Lung (tissue), 12 donors: ENCODE results near the gene MAB21L4. TPM values are rescaled to one million over a fixed set of nuclear protein-coding genes. Genes with fewer than 3 reads are reported as not detected.
A peak's percentile ranks its signal among the peaks of the same experiment; 100 is the strongest.

Experiments
- ATAC-seq: fragments of 200-7000 bp; cut with Tn5 transposase; one replicate; pipeline ENCODE4 v1.9.1; 2020; ENCODE audit warnings: moderate number of reproducible peaks; ENCODE audit not compliant: insufficient read depth, low FRiP score
- DNase-seq, 3 donors: peaks; one replicate each; pipeline ENCODE4 v3.0.0-alpha.2; 2013 to 2017
- H3K27ac ChIP-seq, 2 donors: one replicate each; pipeline ENCODE4 v1.5.1; 2013; ENCODE audit warnings: mild to moderate bottlenecking in 2 of 2, moderate library complexity in 2 of 2, control low read depth in 1 of 2, inconsistent platforms in 1 of 2, low read depth in 1 of 2, low read length in 1 of 2
- H3K27me3 ChIP-seq, 3 donors: one replicate each; pipeline ENCODE4 v1.5.1; 2013; ENCODE audit warnings: low read length in 2 of 3; ENCODE audit not compliant: control insufficient read depth in 3 of 3, insufficient read depth in 3 of 3
- H3K36me3 ChIP-seq, 4 donors: one replicate each; pipeline ENCODE4 v1.5.1; 2013; ENCODE audit warnings: low read length in 4 of 4, mild to moderate bottlenecking in 1 of 4, moderate library complexity in 1 of 4; ENCODE audit not compliant: control insufficient read depth in 4 of 4, insufficient read depth in 4 of 4
- H3K4me1 ChIP-seq, 5 donors: one replicate each; pipeline ENCODE4 v1.5.1; 2013; ENCODE audit warnings: low read length in 5 of 5, mild to moderate bottlenecking in 2 of 5, moderate library complexity in 1 of 5; ENCODE audit not compliant: control insufficient read depth in 5 of 5, insufficient read depth in 5 of 5
- H3K4me3 ChIP-seq: one replicate; pipeline ENCODE4 v1.5.1; 2013; ENCODE audit warnings: mild to moderate bottlenecking, control low read depth, moderate library complexity
- H3K9ac ChIP-seq, 2 donors: one replicate each; pipeline ENCODE4 v1.5.1; 2013; ENCODE audit warnings: low read length in 2 of 2, control low read depth in 1 of 2; ENCODE audit not compliant: insufficient read depth in 1 of 2
- H3K9me3 ChIP-seq, 4 donors: one replicate each; pipeline ENCODE4 v1.5.1; 2013; ENCODE audit warnings: low read length in 3 of 4, mild to moderate bottlenecking in 1 of 4, moderate library complexity in 1 of 4; ENCODE audit not compliant: control insufficient read depth in 4 of 4, insufficient read depth in 3 of 4
- CTCF ChIP-seq: IDR thresholded peaks from 2 replicates; pipeline ENCODE4 v1.5.1; 2012; ENCODE audit warnings: mild to moderate bottlenecking; ENCODE audit errors: control extremely low read depth, extremely low read depth
- whole genome bisulfite sequencing, 2 donors: extraction: QIAGEN DNeasy Blood & Tissue Kit; methylation state at CpG; one replicate each; pipeline ENCODE4 v1.1.7; 2013; 5-methylcytosine and 5-hydroxymethylcytosine counted together
- polyA plus RNA-seq, 2 donors: library from polyadenylated mRNA; stranded (reverse); fragments of 200-250 nt; gene quantifications; one replicate each; pipeline ENCODE4 v1.2.1, GENCODE V29; 2013
- total RNA-seq, 2 donors: library from RNA; depleted of rRNA in 1 of 2; stranded (reverse); fragments of >200 nt in 1 of 2; gene quantifications; one replicate each; pipeline ENCODE4 v1.2.1, GENCODE V29; 2014 to 2021
- donor health status: control.
- donor health status: control.
- donor health status: Bipolar disorder and iron deficiency.
- donor health status: healthy.
- donor health status: DM: yes; HTN: yes; CAD: no.

The MAB21L4 gene
- total and polyA plus RNA-seq, 4 donors = 2.9 to 21.1 (median 6.8) TPM

- Histone ChIP-seq H3K4me3 (no peak overlapping the region), H3K36me3 (no peaks in the 10 kb centered on the region), H3K9ac (no peak overlapping the region), H3K9me3 (no peaks in the 10 kb centered on the region), H3K27ac (no peak overlapping the region), H3K4me1 (peaks cover 0 to 9% (median 0%) of the 10 kb centered on the region in 5 donors), H3K27me3 (no peaks in the 10 kb centered on the region)
- no peak for ATAC-seq
- WGBS, 2 donors = 91 to 96% methylated on average over 24 of the region's 24 CpGs
- peak in 1 of 3 donors; percentile 10 for DNase-seq
- no peak for TF ChIP-seq CTCF
Observed at GRCh38 chr2:240928476-240929363, 32.8 kb upstream of the MAB21L4 start.

- 88 to 91% methylated on average over 7 of the region's 7 CpGs for WGBS, 2 donors
- H3K36me3 ChIP-seq = no peaks in the 10 kb centered on the region
- ATAC-seq (no peak), DNase-seq (no peak)
- peaks cover 0 to 8% (median 0%) of the 10 kb centered on the region in 5 donors for H3K4me1 ChIP-seq
- H3K27me3 ChIP-seq = no peaks in the 10 kb centered on the region
- H3K9me3 ChIP-seq = no peaks in the 10 kb centered on the region
- H3K9ac ChIP-seq = peak overlapping the region in 1 of 2 donors; percentile 88
- H3K27ac ChIP-seq = no peak overlapping the region
- no peak overlapping the region for H3K4me3 ChIP-seq
- TF ChIP-seq CTCF = no peak
Observed at GRCh38 chr2:240927390-240927781, 31.4 kb upstream of the MAB21L4 start.

- DNase-seq = peak; percentile 48 to 75 (median 73)
- peak overlapping the region; percentile 16 to 88 for H3K9ac ChIP-seq
- peaks cover 0 to 10% (median 0%) of the 10 kb centered on the region in 5 donors for H3K4me1 ChIP-seq
- H3K9me3 ChIP-seq = no peaks in the 10 kb centered on the region
- H3K27me3 ChIP-seq = no peaks in the 10 kb centered on the region
- H3K36me3 ChIP-seq = no peaks in the 10 kb centered on the region
- ATAC-seq = no peak
- WGBS, 2 donors = 59 to 70% methylated on average over 38 of the region's 38 CpGs
- no peak for TF ChIP-seq CTCF
- no peak overlapping the region for H3K4me3 ChIP-seq
- H3K27ac ChIP-seq = no peak overlapping the region
Observed at GRCh38 chr2:240926516-240927389, 30.8 kb upstream of the MAB21L4 start.
